Fibroblast of skin of left biceps (primary cell): ENCODE results near the gene FBXL7.

Experiments used
- DNase-seq, 2 experiments: peaks; one replicate each; pipeline ENCODE4 v3.0.0-alpha.2; 2013; ENCODE audit warnings: low read depth in 2 of 2

Gene FBXL7

DNA sequence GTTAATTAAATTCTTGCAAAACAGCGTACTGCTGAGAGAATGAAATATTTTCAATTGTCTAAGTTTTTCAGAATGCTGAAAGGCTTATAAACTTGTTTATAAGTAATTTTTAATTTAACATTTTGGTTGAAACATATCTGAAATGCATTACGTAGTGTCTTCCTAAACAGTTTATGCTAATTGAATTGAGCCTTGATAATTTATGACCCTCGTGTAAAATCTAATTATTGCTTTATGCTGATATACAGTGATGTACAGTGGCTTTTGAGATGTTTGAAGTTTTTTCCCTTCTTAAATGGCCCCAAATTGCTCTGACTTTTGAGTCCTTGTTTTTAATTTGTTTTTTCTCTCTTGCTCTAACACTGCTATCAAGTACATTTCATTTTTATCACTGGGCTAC lies 262.7 kb downstream of the FBXL7 start:
- no peak for DNase-seq

DNA sequence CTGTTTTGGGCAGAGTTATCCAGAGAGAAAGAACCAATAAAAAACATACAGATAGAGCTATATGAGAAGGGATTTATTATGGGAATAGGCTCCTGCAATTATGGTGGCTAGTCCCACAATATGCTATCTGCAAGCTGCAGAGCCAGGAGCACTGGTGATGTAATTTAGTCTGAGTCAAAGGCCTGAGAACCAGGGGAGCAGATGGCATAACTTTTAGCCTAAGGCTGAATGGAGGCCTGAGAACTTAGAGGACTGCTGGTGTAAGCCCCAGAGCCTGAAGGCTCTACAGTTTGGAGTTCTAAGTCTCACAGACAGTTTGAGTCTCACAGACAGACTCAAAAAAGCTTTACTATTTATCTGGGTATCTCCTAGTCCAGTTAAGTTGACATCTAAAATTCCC lies 263.8 kb downstream of the FBXL7 start:
- DNase-seq = no peak

DNA sequence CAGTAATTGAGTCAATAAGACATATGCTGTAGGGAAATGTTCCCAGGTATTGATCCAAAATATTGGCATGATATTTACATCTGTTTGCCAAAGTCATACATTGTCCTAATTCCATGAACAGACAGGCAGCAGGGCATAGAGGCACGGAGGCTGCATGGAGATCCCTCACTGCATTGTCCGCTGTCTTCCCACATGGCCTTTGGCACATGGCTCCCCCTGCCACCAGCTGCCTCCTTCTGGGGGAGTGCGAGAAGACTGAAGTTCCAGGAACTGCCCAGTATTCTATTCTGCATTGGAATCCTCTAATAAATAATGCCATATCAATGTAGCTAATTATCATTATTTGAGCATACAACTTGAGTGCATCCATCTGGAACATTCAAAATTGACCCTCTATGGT lies 269.0 kb downstream of the FBXL7 start:
- no peak for DNase-seq

DNA sequence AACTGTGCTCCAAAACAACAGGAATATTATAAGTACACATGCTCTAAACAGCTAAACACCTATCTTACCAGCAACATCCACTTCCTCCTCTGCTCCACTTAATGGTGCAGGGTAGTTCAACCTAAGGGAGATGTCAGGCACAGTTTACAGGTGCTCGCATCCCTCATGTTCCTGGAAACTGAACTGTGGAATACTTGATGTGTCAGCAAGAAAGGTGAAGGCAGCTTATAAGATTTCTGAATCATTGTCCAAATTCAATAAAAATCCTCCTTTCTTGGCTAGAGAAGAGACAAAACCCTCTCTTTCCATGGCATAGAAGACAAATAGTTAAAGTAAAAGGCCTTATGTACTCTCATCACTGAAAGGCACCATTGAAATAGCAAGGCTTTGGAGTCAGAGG lies 272.2 kb downstream of the FBXL7 start:
- no peak for DNase-seq

DNA sequence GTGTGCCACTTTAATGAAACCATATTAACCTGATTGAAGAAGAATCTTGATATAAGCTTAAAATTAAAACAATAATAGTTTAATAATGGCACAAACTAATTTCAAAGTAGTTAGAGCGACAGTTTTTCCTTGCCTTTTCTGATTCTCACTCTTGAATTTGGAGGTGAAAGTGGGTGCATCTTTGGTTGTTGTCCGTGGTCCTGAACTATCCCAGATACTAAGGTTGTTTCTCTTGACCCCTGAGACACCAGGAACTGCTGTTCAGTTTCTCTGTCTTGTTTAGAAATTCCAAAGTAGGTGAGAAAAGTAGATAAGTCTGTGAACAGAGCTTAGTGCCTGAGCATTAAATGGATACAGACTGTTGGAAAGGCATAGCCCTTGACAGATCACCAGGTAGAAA lies 274.7 kb downstream of the FBXL7 start:
- DNase-seq = no peak

DNA sequence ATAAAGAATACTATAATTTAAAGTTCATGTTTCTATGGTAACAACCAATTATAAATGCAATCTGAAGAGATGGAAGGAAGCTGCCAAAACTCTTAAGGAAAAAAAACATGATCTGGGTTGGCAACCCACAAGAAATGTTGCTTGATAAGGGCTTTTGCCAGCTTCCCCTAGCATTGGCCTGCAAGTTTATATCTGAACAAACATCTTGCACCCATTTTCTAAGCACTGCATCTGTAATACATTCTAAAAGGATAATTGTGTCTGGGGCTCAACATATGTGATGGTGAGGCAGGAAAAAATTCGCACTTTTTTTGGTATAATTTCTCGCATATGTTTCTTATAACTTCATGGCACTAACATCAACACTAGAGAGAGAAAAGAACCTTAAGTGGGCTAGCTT lies 276.4 kb downstream of the FBXL7 start:
- DNase-seq = no peak

DNA sequence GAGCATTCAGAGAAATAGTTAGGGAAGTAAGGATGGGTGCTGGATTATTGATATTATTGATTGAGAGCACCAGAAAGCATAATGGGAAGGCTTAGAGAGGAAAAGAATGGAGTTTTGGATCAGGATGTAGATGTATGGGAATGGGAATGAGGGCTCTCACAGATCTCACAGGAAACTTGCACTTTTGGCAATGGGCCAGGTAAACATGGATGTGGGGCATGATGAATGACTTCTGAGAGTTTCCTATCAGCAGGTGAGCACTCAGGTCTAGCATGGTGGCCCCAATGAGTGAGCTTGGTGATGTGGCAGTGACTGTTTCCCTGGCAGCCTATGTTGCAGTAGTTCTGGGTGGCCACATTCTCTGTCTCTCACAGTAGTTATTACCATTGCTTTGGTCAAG lies 283.8 kb downstream of the FBXL7 start:
- DNase-seq = no peak

DNA sequence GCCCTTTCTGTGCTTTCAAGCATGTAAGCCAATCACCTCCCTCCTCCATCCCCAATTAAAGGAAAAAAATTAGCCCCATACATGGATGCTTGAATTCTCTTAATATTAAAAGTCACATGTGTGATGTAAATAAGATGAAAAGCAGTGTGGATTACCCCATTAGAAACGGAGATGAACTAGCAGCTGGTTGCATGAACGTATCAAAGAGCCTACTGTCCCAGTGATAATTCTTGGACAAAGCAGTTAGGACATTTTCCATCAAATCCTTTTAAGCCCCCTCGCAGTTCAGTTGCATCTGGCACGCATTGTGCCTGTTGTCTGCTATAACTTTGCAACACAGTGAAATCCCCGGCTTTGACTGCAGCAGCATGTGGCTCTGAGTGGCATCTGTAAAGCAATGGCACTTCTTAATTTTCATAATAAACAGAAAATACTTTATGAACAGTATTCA lies 285.6 kb downstream of the FBXL7 start:
- DNase-seq = no peak

DNA sequence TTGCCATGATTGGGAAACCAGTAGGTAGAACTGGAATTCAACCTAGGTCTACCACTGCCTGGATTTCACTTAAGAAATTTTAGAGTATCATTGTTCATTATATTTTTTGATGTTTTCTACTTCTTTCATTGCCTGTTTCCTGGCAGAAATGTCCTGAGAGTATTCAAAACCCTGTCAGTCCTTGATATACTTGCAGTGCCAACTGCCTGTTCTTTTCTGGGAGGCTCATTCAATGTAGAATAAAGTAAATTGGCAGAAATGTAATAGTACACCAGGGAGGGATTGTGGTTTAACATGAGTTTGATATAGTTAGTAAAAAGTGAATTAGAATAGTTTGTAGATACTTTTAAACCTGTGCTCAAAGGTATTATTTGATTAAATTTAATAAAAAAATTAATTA lies 286.3 kb downstream of the FBXL7 start:
- DNase-seq = no peak

DNA sequence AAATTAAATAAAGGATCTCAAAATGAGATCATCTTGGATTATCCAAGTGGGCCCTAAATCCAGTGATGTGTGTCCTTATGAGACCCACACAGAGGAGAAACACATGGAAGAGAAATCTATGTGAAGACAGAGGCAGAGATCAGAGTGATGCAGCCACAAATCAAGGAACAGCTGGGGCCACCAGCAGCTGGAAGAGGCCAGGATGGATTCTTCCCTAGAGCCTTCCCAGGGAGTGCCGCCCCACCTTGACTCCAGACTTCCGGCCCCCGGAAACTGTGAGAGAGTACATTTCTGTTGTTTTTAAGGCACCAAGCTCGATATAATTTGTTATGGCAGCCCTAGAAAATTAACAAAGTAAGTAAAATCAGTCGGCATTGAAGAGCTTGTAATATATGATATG lies 286.9 kb downstream of the FBXL7 start:
- no peak for DNase-seq

DNA sequence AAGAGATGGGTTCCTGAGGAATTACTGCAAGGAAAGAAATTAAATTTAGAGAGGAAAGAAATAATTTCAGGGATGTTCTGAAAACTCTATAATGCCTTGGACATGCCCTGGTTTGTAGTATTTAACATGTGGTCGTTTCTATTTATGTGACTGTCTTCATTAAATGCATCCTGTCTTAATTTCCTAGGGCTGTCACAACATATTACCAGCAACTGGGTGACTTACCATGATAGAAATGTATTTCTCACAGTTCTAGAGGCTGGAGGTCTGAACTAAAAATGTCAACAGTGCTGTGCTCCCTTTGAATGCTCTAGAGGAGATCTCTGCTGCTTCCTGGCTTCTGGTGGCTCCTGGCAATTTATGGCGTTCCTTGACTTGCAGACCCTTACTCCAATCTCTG lies 287.7 kb downstream of the FBXL7 start:
- no peak for DNase-seq

DNA sequence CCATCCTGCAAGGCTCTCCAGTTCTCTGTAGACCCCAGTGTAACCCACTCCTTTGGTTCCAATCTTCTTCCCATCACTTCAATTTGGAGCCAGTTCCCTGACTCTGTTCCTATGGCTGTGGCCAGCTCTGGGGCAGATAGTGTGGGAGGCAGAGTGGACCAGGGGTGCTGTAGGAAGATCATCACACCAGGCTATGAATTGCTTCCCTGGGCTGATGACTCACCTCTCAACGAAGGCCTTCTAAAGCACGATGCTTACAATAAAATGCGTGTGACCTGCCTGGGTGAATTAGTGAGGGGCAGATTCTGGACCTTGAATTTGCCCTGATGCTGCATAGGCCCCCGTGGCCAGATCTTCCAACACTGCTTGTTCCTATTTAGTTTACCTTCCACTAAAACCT lies 289.7 kb downstream of the FBXL7 start:
- no peak for DNase-seq

DNA sequence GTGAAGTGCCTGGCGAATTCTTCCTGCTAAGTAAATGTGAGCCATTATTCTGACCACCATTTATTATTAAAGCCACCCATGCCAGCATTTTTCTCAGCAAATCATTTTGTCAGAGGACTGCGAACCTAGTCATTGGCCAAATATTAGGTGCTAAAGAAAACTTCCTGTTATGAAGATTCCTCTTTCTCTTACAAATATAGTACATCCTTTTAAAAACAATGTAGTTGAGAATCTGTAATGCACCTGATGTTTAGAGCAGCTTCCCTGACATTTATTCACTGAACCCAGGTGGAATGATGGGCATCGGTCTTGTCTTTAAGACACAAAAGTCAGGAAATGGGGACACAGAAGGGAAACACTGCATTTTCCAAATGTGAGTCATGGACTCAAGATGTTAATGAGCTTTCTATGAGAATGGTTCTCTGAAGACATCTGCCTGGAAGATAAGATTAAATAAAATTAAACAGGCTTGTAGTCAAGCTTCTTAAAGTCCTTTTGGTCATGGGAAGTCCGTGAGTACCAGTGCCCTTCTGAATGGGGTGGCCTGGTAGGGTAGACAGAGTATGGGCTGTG lies 290.6 kb downstream of the FBXL7 start:
- DNase-seq = no peak

DNA sequence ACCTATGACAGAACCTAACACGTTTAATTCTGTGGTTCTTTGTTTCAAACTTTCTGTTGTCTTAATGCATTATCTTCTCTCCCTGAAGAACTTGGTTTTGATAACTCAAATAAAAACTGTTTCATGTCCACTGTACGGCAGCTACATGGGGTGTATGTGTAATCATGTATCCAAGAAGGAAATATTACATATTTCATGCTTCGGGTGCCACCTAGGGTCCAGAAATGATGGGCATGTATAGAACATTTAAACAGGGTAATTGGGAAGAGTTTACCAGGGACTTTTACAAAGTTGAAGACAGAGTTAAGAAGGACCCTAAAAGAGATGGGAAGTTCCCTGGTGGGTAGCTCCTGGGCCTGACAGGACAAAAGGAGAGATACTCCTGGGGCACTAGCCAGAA lies 291.3 kb downstream of the FBXL7 start:
- no peak for DNase-seq

DNA sequence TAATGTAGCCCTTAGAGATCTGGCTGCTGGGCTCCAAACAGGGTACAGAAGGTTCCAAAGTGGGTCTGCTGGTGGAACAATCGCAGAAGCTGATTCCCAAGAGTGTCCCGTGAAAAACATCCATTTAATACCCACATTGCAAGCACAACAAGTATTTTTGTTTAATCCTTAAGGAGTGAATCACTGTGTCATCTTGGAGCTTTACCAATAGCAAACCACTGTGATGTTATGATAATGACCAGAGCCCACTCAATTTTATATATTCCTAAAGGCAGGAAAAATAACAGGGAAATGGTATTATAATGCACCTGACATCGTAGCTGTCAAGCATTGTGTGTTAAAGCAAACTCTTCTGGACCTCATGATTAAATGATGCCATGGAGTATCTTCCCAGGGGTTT lies 291.9 kb downstream of the FBXL7 start:
- peak; percentile 13 to 15 for DNase-seq

DNA sequence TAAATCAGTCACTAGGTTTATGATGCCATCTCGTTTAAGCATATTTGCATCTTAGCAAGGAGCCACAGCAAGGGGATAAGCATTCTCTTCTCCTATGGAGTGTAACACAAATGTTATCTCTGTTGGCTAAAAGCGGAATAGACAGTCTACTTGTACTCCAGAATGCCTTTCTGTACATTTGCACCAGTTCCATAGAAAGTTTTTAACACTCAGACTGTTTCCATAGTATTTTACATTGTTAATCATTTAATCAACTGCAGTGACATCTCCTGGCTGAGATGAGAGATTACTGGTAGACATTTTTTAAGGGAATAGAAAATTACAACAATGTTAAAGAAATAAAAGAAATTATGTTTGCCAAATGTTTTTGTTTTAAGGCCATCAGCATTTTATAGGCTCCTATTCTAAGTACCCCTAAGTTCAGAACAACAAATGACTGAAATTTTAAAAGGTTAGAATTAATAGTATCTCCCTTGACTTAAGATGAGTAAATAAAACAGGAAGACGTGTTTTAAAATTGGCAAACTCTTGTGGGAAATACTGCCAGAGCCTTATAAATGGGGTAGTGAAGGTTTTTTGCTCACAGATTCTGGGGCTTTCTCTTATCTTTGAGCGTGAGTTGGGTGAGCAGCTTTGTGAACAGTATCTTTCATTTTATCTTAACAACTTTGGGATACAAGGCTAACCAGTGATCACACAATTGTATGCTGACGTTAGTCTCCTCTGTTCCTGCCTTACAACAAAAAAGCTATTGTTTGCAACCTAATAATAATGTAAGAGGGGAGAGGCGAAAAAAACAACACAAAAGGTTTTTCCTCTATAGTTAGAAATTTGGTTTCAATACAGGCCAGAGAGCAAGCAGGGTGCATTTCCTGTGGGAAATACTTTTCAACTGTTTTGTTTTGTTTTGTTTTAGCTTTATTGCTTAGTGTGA lies 294.3 kb downstream of the FBXL7 start:
- no peak for DNase-seq

DNA sequence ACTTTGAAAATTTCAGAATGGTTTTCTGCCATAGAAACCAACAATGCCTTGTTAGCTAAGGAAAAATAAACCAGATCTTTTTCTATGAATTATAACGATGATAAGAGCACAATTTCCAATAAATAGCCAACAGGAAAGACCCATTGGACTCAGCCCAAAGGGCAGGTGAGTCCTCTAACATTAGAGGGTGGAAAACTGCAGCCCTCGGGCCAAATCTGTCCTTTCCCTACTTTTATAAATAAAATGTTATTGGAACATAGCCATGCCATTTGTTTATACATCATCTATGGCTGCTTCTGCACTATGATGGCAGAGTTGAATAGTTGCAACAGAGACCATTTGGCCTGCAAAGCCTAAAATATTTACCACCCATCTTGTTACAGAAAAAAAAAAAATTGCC lies 296.1 kb downstream of the FBXL7 start:
- DNase-seq = no peak

DNA sequence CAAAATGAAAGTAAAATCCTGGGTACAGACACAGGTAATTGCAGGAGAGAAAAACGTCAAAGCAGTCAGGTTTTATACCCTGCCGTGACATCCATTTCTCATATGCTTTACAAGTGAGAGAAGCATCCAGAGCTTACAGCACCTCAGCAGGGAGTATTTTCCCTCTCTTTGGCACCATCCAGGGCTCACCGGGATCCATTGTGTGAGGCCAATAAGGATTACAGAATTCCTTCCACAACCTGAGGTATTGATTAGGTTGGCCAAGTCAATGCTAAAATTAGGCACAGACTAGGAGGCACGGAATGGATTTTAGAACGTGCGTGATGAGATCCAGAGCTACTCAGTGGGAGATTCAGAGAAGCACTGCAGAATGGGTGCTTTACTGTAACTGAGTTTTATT lies 296.6 kb downstream of the FBXL7 start:
- DNase-seq = no peak

DNA sequence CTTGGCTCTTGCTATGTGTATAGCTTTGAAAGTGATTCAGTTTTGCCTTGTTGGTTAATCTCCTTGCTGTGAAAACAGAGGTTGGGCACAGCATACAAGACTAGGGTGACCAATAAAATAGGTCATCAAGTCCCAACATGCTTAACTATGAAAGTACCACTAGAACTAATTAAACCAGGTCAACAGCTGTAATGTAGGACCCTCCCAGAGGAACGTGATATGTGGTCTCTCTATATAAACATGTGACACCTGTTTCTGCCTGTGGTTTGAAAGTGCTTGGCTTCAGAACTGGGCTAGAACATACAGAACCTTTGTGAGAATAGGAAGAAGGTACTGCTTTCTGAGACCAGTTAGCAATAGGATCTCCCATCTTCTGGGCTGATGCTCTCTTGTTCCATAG lies 297.1 kb downstream of the FBXL7 start:
- no peak for DNase-seq

DNA sequence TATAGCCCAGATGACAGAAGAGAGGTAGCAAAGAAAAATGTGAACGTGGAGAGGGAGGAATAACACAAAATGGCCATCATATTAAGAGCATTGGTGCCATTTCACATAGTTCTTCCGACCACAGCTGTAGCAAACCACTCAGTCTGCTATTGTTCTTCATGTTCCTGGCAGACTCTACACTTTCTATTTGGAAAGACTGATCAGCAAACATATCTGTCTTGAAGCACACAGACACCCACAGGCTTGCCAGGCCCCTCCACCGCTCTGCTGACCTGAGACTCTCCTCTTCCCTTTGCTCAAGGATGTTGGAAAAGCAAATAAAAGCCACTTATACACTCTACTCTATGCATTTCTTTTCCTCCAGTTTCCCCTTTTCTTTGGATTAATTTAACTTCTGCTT lies 298.0 kb downstream of the FBXL7 start:
- DNase-seq = no peak

DNA sequence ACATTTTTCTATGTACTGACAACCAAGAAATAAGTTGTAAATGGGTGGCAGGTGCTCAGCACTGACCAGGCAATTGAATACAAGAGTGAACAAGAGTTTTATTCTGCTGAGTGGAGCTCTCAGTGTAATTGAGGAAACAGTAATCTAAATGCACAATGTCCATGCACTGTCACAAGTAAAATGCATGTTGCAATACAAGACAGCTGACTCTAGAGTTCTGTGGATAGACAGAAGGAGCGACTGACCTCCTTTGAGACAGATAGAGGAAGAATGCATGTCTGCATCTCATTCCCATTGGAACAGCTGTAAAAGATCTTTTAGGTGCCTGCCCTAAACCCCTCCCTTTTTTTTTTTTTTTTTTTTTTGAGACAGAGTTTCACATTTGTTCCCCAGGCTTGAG lies 299.0 kb downstream of the FBXL7 start:
- no peak for DNase-seq

DNA sequence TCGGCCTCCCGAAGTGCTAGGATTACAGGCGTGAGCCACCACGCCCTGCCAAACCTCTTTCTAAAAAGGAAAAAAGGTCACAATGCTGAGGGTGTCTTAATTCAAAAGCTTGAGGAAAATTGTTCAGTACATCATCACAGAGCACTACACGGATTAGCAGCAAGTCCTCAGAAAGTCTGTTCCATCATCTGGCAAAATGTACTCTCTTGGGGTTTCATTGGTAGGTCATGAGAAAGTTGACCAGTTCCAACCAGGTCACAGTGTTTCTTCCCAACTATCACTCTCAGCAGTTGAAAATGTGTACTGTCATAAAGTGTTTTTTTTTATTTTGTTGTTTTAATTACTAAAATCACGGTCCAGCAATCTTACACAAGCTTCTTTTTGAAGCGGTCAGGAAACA lies 299.6 kb downstream of the FBXL7 start:
- no peak for DNase-seq

DNA sequence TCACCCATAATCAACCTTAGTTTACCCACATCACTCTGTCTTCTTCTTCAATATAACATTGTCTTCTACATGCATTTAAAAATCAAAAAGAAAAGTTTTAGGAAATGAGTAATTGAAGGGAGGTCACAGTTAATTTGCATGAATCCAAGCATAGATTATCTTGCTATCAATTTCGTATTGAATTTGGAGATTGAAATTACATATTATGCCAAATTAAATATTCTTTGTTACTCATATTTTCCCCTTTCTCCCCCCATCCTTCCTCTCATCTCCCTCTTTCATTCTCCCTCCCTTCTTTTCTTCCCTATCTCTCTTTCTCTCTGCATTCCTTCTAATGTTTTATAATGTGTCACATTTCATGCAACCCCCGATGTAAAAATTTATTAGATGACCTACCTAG lies 303.3 kb downstream of the FBXL7 start:
- DNase-seq = no peak

DNA sequence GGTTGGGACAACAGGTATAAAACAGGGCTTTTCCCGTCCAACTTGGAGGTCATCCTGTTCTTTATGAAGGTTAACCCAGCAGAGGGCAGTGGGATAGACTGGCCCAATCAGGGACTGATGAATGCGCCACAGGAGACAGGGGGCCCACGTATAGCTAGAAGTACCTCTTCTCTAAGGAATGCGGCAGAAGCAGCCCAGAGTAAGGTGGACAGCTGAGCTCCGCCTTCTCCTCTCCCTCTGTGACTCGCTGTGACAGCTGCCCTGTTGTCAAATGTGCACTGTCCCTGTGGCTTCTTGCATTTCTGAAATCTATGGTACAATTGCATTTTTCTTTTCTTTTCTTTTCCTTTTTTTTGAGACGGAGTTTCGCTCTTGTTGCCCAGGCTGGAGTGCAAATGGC lies 306.6 kb downstream of the FBXL7 start:
- DNase-seq = no peak
